Stimulated activated CD8-positive, alpha-beta memory T cell treated with anti-CD3 and anti-CD28 coated beads, Interleukin-7, amount 100 ng/mL, for 4 hours (primary cell): ENCODE results near the gene ENHO.

Source experiments
- DNase-seq, 2 donors: peaks; one replicate each; pipeline ENCODE4 v3.0.0-alpha.2; 2020; ENCODE audit warnings: low read depth in 2 of 2

ENHO gene

GRCh38 chr9:34522971-34523797 lies at the start of gene ENHO:
Gene ENHO (minus strand): TSS chr9:34522990. CDS start chr9:34521695, 1,295 bp downstream.
- DNase-seq: peak; percentile 58 to 83

GRCh38 chr9:34572092-34572491 lies 49.3 kb upstream of the ENHO start:
- no peak for DNase-seq

DNA sequence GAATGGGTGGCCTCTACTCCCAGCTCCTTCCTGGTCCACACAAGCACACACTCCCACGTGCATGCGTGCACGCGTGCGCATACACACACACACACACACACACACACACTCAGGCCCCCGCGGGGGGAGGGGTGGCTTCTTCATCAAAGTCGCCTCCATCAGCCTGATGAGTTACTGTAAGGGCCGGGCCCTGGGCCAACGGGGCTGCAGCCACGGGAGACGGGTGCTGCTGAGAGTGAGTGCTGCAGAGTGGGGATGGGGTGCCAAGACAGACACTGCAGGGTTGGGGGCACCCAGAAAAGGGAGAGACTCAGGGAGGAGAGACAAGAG lies 48.7 kb upstream of the ENHO start:
- DNase-seq: no peak

DNA sequence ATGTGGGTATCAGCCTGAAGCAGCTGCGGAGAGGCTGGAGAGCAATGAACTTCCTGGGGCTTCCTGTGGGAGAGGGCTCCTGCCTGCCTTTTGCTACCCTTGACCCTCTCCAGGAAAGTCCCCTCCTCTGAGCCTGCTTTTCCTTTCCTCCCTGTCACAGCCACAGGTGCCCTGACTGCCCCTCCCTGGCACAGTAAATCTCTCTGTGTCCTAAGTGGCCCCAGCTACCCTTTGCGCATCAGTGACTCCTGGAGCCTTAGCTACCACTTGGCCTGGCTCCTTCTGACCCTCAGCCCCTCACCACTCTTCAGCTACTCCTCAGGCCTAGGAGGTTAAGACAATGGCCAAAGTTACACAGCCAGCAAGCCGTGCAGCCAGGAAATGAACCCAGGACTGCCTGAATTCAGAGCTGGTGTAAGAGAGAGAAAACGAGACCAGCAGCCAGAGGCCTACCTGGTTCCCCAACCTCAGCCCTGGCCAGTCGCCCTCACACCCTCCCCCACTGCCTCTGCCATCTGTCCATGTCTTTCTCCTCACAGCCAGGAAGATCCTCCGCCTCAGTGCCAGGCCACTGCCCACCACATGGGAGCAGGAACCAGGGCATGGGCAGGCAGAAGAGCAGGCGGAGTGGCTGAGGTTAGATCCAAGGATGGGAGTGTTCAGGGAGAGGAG lies 48.2 kb upstream of the ENHO start:
- DNase-seq: no peak

DNA sequence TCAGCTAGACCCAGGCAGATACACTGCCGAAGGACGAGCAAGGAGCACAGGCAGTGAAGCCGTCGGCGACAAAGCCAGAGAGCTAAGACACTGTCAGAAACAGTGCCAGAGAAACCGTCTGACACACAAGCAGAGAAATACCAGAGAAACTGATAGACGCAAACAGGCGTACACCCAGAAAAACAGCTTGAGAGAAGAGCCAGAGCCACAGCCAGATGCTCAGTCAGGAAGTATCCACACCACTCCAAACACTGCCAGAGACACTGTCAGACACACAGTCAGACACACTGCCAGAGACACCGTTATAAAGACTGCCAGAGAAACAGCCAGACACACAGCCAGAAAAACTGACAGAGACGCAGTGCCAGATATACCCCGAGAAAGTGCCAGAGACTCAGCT lies 47.6 kb upstream of the ENHO start:
- DNase-seq: no peak

DNA sequence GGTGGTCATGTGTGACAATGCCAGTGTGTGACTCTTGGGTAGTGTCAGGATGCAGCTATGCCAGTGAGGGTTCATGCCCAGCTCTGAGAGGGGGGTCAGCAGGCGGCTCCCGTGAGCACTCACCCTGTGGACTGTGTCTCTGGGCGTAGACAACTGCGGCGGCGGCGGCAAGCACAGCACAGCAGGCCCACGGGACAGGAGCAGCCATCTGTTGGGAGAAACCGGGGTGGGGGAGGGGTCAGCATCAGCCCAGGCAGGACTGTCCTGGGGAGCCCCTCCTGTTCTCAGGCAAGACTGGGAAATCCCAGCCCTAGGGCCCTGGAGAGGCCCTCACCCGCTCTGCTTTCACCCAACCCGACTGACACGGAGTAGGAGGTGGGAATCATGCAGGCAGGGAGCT lies 46.0 kb upstream of the ENHO start:
- no peak for DNase-seq

- no peak for DNase-seq
Observed at GRCh38 chr9:34568133-34568532, 45.3 kb upstream of the ENHO start.

DNA sequence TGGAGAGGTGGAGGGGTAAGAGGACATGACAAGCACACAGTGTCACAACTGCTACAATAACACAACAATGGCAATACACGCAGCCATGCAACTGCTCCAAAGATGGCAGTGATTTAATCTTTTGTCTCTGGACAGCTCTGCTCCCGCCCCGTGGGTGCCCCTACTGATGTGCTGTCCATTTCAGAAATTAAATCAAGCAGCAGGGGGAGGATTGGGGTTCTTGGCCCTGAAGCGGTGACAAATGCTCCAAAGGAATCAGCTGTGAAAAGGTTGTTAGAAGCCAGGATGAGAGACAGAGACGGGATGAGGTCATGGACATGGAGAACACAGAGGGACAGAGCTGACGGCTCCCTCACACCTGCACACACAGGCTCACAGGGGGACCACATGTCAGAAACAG lies 44.2 kb upstream of the ENHO start:
- no peak for DNase-seq

DNA sequence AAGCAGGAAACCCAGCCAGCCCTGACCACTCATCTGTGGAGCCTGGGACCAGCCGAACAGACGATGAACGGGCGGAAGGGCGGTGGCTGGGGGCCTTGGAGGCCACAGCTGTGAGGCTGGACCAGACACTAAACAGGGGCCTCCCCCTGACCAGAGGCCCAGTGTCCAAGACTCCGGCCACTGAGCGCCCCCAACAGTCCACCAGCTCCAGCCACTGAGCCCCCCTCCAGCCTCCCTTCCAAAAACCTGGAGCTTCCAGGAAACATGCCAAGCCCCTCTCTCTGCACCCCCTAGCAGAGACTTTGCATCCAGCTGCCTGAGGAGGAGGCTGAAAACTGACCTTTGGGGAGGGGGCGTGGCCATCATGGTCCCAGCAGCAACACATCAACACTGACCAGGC lies 43.5 kb upstream of the ENHO start:
- no peak for DNase-seq

GRCh38 chr9:34565856-34566255 lies 43.1 kb upstream of the ENHO start:
- no peak for DNase-seq

- no peak for DNase-seq
Observed at GRCh38 chr9:34564617-34565016, 41.8 kb upstream of the ENHO start.

GRCh38 chr9:34563262-34563661 lies 40.5 kb upstream of the ENHO start:
- no peak for DNase-seq

DNA sequence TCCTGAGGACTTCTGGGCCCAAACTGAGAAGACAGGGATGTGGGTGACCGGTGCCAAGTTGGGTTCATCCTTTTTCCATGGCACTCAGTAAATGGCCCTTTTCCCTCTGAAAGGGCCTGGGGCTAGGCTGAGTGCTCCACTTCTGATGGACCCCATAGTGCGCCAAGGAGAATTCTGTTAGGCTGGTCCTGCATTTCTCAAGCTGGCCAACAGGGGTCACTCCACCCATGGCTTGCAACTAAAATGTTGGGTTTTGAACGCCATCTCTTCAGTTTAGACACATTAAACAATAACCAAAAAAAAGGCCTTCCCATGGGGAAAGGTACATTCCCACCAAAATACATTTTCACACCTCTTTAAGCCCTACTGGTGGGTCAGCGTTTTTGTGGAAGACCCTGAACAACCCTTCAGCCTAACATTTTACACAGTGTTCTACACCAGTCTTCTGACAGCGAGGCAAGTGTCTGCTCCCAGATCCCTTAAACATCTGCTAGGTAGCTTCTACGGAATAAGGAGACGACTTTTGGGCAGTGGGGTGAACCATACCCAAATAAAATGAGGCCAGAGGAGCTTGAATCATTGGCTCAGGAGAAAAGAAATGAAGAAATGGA lies 39.5 kb upstream of the ENHO start:
- DNase-seq: no peak

DNA sequence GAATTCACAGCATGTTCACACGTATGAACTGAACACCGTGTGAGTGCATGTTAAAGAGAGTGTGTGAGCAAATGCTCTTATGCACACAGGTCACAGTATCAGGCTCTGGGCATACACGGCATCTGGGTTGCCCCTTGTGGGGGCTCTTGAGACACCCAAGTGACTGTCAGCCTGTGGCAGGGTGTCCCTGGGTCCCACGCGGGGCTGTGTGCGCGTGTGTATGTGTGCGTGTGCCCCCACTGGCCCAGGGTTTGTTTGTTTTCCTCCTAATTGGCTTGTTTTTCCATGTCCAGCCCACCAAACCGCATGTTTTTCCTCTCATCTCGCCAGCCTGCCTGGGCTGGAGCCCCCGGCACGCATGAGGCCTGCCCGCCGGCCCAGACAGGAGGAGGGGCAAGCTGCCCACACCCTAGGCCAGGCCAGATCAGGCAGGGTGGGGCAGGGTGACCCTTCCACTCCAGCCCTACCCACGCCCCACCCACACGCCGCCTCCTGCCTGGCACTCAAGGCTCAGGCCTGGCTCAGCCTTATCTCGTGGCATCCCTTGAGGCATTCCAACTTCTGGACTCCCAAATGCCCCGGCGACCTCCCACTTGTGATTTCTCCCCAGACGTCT lies 37.9 kb upstream of the ENHO start:
- DNase-seq: no peak

- DNase-seq: no peak
Observed at GRCh38 chr9:34559624-34560455, 37.0 kb upstream of the ENHO start.

DNA sequence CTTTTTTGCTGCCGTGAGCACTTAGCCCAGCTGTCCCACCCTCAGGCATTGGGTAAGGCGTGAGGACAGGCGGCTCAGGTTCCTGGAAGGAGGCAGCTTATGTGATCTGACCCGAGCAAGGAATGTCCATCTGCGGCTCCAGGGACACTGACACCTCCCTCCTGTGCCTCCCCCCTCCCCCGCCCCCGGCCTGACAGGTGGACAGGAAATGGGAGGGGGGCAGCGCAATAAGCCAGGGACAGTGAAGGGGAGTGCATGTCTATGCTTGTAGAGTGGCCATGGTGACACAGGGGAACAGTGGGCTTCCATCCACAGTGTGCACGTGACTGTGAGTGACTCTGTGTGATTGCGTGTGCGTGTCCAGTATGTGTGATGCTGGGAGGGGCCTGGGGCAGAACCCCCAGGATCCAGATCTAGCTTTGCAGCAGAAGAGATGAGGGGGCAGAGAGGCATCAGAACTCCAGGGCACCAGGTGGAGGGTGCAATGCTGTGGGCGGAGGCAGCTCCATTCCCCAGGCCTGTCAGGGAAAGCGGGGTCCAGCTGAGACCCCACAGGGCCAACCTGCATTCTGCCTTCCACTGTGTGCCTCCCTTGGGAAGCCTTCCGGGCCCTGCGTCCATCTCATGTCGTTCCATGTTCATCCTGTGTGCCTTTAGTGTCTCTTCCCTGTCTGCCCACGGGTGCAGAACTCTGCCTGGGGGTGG lies 36.3 kb upstream of the ENHO start:
- DNase-seq: no peak

DNA sequence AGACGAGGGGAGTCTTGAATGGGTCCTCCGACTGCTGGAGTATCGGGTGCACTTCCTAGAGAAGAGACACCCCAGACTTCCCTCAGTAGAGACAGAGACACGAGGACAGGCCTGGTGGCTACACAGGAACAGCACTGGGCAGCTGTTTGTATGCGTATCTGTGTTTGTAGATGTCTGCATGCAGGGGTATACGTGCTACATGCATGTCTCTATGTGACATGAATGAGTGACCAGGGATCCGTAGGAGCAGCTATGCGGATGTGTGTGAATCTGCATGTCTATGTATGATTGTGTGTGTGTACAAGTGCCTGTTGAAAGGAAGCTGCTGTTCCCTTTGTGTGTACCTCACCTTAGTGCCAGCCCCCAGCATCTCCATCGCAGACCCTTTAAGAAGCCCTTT lies 35.6 kb upstream of the ENHO start:
- no peak for DNase-seq

DNA sequence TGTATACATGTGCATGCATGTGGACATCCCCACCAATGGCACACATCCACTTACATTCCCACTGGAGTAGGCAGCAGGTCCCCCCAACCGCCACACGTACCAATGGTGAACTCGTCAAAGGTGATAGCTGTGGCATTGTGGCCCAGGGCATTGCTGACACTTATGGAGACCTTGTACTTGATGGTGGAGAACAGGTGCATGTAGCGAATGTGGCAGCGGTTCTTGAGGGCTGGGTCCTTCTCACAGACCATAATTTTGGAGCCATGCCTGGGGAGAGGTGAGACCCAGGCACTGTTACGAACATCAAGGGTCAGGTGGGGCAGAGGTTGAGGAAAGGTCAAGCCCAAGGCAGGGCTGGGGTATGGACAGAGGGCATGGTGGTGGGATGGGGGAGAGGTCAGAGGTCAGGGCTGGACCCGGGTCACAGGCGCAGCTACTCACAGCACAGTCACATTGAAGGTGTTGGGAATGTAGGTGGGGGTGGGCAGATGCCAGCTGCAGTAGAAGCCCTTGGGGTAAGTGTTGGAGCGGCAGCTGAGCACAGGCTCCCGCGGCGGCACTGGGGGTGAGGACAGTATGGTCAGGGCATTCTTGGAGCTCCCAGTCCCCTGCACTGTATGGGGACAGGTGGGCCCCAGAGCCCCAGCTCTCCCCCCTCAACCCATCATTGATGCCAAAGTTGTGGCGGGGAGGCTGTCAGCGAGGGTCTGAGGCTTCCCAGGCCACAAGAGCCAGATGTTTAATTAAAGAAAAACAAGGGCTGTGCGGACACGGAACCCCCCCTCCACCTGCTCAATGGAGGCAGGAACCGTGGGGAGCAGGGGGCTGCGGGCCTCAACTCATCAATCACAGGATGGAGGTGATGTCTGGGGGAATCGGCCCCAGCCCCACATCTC lies 34.9 kb upstream of the ENHO start:
- DNase-seq: no peak

- no peak for DNase-seq
Observed at GRCh38 chr9:34556949-34557348, 34.2 kb upstream of the ENHO start.

GRCh38 chr9:34555936-34556525 lies 33.2 kb upstream of the ENHO start:
- DNase-seq: no peak
